ENCODE data around the gene LRRC26.
A peak's percentile ranks its signal among the peaks of the same experiment; 100 is the strongest.

Gene LRRC26

GRCh38 chr9:137164370-137165249, 5.2 kb downstream of the LRRC26 start:
- DNase-seq: no peak
- TF ChIP-seq GATA1 (IDR thresholded peaks at IDR 0.05; ENCODE audit: low read depth, low read length): no peak
- no peak for TF ChIP-seq POLR2A (IDR thresholded peaks at IDR 0.05; ENCODE audit: low read length)

GRCh38 chr9:137163805-137164204, 6.0 kb downstream of the LRRC26 start:
- TF ChIP-seq POLR2A (IDR thresholded peaks at IDR 0.05; ENCODE audit: low read length) (no peak), GATA1 (IDR thresholded peaks at IDR 0.05; ENCODE audit: low read depth, low read length) (no peak)
- no peak for DNase-seq

DNA sequence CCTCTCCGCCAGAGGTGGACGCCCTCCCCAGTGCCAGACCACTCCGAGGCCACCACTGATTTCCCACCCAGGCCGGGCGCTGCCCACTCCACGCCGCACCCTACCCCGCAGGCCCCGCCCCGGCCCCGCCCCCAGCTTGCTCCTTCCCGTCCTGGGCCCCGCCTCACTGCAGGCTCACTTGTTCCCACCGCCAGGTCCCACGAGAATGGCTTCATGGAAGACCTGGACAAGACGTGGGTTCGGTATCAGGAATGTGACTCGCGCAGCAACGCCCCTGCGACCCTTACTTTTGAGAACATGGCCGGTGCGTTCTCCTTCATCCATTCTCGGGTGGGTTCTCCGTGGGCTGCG, 6.5 kb downstream of the LRRC26 start:
- no peak for TF ChIP-seq GATA1 (IDR thresholded peaks at IDR 0.05; ENCODE audit: low read depth, low read length)
- DNase-seq: no peak

- peak; percentile 36 to 54 for DNase-seq
- TF ChIP-seq POLR2A (IDR thresholded peaks at IDR 0.05; ENCODE audit: low read length): no peak
- no peak for TF ChIP-seq GATA1 (IDR thresholded peaks at IDR 0.05; ENCODE audit: low read depth, low read length)
These were observed 7.1 kb downstream of the LRRC26 start for GRCh38 chr9:137162505-137163364.

GRCh38 chr9:137161558-137162486, 8.0 kb downstream of the LRRC26 start:
- peak; percentile 29 to 37 for DNase-seq
- no peak for TF ChIP-seq POLR2A (IDR thresholded peaks at IDR 0.05; ENCODE audit: low read length)
- no peak for TF ChIP-seq GATA1 (IDR thresholded peaks at IDR 0.05; ENCODE audit: low read depth, low read length)

DNA sequence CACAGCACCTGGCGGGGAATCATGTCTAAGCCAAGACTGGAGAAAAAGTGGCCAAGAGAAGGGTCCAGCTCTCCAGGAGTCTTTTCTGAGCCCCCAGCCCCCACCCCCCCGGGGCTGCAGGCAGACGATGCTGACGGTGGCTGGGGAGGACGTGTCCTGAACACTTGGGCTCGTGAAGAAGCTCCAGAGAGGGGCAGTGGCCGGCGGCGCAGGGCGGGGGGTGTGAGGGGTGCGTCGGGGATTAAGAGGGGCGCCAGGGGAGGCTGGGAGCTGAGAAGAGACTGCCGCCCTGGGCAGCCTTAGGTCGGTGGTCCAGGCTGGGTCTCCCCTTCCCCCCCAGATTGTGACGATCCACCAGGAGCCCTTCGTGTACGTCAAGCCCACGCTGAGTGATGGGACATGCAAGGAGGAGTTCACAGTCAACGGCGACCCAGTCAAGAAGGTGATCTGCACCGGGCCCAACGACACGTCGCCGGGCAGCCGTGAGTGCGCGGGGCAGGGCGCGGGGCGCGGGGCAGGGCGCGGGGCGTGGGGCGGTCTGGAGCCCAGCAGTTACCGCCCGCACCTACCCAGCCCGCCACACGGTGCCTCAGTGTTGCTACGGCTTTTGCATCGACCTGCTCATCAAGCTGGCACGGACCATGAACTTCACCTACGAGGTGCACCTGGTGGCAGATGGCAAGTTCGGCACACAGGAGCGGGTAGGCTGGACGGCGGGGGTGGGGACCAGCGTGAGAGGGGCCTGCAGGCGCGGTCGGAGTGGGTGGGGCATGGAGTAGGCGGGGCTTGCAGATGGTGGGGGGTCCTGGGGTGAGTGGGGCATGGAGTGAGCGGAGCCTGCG, 8.9 kb downstream of the LRRC26 start:
- DNase-seq: no peak
- no peak for TF ChIP-seq POLR2A (IDR thresholded peaks at IDR 0.05; ENCODE audit: low read length)
- TF ChIP-seq GATA1 (IDR thresholded peaks at IDR 0.05; ENCODE audit: low read depth, low read length): no peak

DNA sequence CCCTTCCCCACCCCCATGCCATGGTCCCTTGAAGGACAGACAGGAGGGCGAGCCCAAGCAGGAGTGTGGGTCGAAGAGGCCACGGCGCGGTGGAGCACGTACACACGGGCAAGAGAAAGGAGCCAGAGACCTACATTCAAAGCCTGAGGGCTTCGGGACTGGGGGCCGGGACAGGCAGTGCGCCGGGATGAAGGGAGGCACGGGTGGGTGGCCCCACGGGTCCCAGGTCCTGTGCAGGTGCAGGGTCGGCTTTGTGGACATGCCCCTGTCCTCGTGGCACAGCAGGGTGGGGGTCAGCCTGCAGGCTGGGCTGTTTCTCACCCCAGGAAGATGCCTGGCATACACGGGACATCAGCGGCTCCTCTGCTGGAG, 9.8 kb downstream of the LRRC26 start:
- TF ChIP-seq GATA1 (IDR thresholded peaks at IDR 0.05; ENCODE audit: low read depth, low read length) (no peak), POLR2A (IDR thresholded peaks at IDR 0.05; ENCODE audit: low read length) (no peak)
- DNase-seq: no peak

DNA sequence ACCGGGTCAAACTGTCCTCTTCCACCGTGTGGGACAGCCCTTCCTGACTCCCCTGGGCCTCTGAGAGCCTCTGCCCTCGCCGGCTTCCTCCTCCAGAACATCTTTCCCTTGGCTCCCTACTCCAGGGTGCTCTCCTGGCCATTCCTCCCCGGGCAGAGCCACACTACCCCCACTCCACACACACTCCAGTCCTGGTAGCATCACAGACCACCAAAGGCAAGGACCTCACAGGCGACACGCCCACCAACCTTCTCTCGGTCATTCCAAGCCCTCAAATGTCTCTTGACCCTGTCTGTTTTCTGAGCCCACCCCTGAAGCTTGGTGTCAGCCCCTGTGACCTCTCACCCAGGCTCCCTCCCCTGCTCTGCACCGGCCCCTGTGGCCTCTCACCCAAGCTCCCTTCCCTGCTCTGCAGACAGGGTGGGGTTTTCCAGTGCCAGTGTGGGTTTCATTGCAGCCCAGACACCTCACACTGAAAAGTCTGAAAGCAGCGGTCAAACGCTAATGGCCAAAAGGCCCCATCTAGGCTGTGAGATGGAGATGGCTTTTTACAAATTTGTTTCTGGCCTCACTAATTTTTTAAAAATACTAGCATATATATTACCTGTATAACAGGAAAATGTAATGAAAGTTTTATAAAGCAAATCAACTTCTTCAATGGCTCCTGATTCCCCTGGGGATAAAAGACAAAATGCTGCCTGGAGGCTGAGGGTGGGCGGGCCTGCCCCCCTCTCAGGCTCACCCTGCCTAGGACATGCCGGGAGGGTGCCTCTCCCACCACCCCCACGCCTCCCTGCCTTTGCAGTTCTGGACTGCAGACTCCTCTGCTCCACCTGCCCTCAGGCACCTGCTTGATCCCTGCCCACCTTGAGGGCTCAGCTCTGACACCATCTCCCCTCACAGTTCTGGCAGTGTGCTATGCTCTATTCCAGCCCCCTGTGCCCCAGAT, 10.5 kb downstream of the LRRC26 start:
- no peak for DNase-seq
- TF ChIP-seq POLR2A (IDR thresholded peaks at IDR 0.05; ENCODE audit: low read length) (no peak), GATA1 (IDR thresholded peaks at IDR 0.05; ENCODE audit: low read depth, low read length) (no peak)

DNA sequence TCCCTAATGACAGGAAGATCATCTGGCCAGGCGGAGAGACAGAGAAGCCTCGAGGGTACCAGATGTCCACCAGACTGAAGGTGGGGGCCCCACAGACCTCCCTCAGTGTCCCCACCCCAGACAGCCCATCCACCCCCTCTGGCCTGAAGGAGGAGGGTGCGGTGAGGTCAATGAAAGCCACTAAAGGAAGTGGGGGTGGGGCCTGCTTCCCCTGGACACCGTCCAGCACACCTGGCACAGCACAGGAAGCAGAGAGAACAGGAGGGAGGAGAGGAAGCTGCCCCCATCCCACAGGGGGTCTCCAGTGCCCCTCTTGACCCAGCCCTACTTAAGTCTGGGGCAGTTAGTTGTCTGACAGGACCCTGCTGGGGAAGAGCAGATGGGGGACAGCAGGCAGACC, 11.2 kb downstream of the LRRC26 start:
- DNase-seq: no peak
- TF ChIP-seq POLR2A (IDR thresholded peaks at IDR 0.05; ENCODE audit: low read length): no peak
- TF ChIP-seq GATA1 (IDR thresholded peaks at IDR 0.05; ENCODE audit: low read depth, low read length): no peak

DNA sequence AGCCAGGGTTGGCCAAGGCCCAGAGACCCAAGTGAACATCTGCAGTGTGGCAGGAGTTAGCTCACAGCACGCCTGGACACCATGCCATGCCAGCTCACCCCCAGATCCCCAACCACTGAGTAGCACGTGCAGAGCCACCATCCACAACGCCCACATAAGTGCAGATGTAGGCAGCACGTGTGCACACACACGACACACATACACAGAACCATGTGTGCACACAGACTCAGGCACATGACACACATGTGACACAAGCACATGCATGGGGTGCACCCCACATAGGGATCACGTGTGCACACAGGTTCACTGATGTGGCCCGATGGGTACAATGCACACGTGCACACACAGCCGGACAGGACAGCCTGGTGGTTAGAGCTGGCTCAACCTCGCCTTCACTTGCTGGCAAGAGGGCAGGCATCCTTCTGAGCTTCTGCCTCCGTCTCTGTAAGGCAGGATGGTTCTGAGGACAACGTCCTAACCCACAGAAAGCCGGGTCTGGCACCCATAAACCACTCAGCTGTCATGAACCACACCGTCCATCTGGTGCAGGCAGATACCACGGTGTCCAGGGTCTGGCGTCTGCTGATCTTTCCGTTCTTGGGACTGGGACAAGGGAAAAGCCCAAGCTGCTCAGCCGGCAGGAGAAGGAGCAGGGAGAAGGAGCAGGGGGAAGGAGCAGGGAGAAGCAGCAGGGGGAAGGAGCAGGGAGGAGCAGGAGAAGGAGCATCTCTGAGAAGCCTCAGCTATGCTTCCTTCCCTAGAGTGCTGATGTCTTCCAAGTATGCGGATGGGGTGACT, 12.0 kb downstream of the LRRC26 start:
- no peak for TF ChIP-seq GATA1 (IDR thresholded peaks at IDR 0.05; ENCODE audit: low read depth, low read length)
- TF ChIP-seq POLR2A (IDR thresholded peaks at IDR 0.05; ENCODE audit: low read length): no peak
- peak; percentile 47 to 49 for DNase-seq

Measured in erythroblast (primary cell).